ENCODE results near the gene EIF4EBP3.

The EIF4EBP3 gene

DNA sequence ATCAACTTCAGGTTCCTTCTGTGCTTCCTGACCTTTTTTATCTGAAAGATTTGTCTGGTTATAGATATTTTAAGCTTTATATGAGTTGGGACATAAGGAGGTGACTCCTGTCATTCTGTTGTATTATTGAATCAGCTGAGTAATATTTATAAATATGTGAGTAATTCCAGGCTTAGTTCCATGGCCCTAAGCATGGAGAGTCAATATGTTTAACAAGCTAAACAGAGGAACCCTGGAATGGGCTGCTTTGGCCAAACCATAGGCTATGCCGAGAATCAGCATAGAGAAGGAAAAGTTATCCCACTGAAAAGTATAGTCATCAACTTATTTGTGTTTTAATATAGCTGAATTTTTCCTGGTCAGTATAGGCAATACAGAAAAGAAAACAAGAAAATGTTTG is 7.2 kb upstream of the EIF4EBP3 start:
- H3K27me3 ChIP-seq (ENCODE audit: insufficient read depth, poor library complexity, severe bottlenecking) = no peaks in the 10 kb centered on the region
- TF ChIP-seq CTCF (IDR thresholded peaks at IDR 0.05; ENCODE audit: insufficient read depth, low read length) = no peak
- TF ChIP-seq GABPA (IDR thresholded peaks at IDR 0.05; ENCODE audit: low read depth) = no peak
- TF ChIP-seq POLR2AphosphoS5 (IDR thresholded peaks at IDR 0.05; ENCODE audit: low read depth) = no peak
- TF ChIP-seq SPI1 (IDR thresholded peaks at IDR 0.05; ENCODE audit: borderline replicate concordance, low read depth) = no peak
- TF ChIP-seq, protein P1, sequence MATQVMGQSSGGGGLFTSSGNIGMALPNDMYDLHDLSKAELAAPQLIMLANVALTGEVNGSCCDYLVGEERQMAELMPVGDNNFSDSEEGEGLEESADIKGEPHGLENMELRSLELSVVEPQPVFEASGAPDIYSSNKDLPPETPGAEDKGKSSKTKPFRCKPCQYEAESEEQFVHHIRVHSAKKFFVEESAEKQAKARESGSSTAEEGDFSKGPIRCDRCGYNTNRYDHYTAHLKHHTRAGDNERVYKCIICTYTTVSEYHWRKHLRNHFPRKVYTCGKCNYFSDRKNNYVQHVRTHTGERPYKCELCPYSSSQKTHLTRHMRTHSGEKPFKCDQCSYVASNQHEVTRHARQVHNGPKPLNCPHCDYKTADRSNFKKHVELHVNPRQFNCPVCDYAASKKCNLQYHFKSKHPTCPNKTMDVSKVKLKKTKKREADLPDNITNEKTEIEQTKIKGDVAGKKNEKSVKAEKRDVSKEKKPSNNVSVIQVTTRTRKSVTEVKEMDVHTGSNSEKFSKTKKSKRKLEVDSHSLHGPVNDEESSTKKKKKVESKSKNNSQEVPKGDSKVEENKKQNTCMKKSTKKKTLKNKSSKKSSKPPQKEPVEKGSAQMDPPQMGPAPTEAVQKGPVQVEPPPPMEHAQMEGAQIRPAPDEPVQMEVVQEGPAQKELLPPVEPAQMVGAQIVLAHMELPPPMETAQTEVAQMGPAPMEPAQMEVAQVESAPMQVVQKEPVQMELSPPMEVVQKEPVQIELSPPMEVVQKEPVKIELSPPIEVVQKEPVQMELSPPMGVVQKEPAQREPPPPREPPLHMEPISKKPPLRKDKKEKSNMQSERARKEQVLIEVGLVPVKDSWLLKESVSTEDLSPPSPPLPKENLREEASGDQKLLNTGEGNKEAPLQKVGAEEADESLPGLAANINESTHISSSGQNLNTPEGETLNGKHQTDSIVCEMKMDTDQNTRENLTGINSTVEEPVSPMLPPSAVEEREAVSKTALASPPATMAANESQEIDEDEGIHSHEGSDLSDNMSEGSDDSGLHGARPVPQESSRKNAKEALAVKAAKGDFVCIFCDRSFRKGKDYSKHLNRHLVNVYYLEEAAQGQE (IDR thresholded peaks at IDR 0.05; ENCODE audit: insufficient replicate concordance, low read depth) = no peak
- DNase-seq (ENCODE audit: low read depth in 1 of 2, low spot score in 1 of 2) = no peak
- H3K4me3 ChIP-seq (replicated peaks; ENCODE audit: insufficient read depth, low read length) = no peak overlapping the region
- no peak overlapping the region for H3K27ac ChIP-seq (replicated peaks)

GRCh38 chr5:140542972-140543371 is 4.5 kb upstream of the EIF4EBP3 start:
- no peak overlapping the region for H3K27ac ChIP-seq (replicated peaks)
- TF ChIP-seq SPI1 (IDR thresholded peaks at IDR 0.05; ENCODE audit: borderline replicate concordance, low read depth) = no peak
- no peak for TF ChIP-seq GABPA (IDR thresholded peaks at IDR 0.05; ENCODE audit: low read depth)
- TF ChIP-seq, protein P1 (IDR thresholded peaks at IDR 0.05; ENCODE audit: insufficient replicate concordance, low read depth) = no peak
- TF ChIP-seq CTCF (IDR thresholded peaks at IDR 0.05; ENCODE audit: insufficient read depth, low read length) = no peak
- DNase-seq (ENCODE audit: low read depth in 1 of 2, low spot score in 1 of 2) = no peak

DNA sequence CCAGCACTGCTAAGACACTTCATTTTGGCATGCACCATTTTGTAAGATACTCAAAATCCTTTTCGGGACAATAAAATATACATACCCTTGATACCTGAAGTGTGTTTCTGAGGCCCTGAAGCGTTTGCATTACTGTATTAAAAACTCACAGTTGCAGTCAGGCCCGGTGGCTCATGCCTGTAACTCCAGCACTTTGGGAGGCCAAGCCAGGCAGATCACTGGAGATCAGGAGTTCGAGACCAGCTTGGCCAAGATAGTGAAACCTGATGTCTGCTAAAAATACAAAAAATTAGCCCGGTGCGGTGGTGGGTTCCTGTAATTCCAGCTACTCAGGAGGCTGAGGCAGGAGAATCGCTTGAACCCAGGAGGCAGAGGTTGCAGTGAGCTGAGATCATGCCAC is 2.5 kb upstream of the EIF4EBP3 start:
- H3K27ac ChIP-seq (replicated peaks) = no peak overlapping the region
- H3K27me3 ChIP-seq (ENCODE audit: insufficient read depth, poor library complexity, severe bottlenecking) = no peaks in the 10 kb centered on the region
- TF ChIP-seq, protein P1 (IDR thresholded peaks at IDR 0.05; ENCODE audit: insufficient replicate concordance, low read depth) = no peak
- no peak for TF ChIP-seq GABPA (IDR thresholded peaks at IDR 0.05; ENCODE audit: low read depth)
- TF ChIP-seq POLR2AphosphoS5 (IDR thresholded peaks at IDR 0.05; ENCODE audit: low read depth) = no peak
- no peak for TF ChIP-seq CTCF (IDR thresholded peaks at IDR 0.05; ENCODE audit: insufficient read depth, low read length)
- no peak for TF ChIP-seq SPI1 (IDR thresholded peaks at IDR 0.05; ENCODE audit: borderline replicate concordance, low read depth)
- no peak overlapping the region for H3K4me3 ChIP-seq (replicated peaks; ENCODE audit: insufficient read depth, low read length)
- DNase-seq (ENCODE audit: low read depth in 1 of 2, low spot score in 1 of 2) = no peak

More at GRCh38 chr5:140542972-140543371, 4.5 kb upstream of the EIF4EBP3 start:
- Histone ChIP-seq H3K4me3 (replicated peaks; ENCODE audit: insufficient read depth, low read length) (no peak overlapping the region), H3K27me3 (ENCODE audit: insufficient read depth, poor library complexity, severe bottlenecking) (no peaks in the 10 kb centered on the region)
